ENCODE data around the gene KLHDC4. TPM values are rescaled to one million over a fixed set of nuclear protein-coding genes. Genes with fewer than 3 reads are reported as not detected.

Gene KLHDC4
- total and polyA plus RNA-seq, 2 donors from 2014 or later = 25.0 to 42.2 TPM

DNA sequence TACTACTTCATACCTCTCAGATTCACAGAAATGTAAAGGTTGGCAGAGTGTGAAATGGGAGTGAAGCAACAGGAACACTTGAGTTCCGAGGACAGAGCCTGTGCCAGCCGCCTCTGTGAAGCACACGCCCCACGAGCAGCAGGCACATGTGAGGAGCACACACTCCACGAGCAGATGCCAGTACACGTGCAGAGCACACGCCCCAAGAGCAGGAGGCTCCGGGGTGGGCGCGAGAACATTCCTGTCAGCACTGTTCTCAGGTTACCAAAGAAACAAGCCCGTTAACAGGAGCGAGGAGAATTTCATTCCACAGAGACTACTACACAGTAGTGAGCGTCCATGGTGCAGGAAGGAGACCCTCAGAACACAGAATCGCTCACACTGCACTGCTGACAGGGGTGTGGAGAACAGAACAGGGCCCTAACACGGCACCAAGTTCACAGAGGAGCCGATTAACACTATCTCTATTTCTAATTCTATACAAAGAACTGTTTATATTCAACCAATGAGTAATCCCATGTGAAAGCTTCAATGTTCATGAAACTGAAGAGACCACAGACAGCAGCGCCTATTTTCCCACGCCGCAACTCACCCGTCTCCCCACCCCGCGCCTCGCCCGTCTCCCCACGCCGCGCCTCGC is 40.1 kb downstream of the KLHDC4 start:
- TF ChIP-seq, protein P1, sequence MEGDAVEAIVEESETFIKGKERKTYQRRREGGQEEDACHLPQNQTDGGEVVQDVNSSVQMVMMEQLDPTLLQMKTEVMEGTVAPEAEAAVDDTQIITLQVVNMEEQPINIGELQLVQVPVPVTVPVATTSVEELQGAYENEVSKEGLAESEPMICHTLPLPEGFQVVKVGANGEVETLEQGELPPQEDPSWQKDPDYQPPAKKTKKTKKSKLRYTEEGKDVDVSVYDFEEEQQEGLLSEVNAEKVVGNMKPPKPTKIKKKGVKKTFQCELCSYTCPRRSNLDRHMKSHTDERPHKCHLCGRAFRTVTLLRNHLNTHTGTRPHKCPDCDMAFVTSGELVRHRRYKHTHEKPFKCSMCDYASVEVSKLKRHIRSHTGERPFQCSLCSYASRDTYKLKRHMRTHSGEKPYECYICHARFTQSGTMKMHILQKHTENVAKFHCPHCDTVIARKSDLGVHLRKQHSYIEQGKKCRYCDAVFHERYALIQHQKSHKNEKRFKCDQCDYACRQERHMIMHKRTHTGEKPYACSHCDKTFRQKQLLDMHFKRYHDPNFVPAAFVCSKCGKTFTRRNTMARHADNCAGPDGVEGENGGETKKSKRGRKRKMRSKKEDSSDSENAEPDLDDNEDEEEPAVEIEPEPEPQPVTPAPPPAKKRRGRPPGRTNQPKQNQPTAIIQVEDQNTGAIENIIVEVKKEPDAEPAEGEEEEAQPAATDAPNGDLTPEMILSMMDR (IDR thresholded peaks at IDR 0.05; ENCODE audit: borderline replicate concordance, extremely low read depth, insufficient read depth) = no peak
- H3K9me3 ChIP-seq (ENCODE audit: control insufficient read depth in 2 of 3, insufficient read depth in 1 of 3, low read length in 3 of 3) = no peaks in the 10 kb centered on the region
- intact Hi-C loops (cut with DNase I) = no loop called here
- no peak overlapping the region for H3K4me3 ChIP-seq (ENCODE audit: low read length in 3 of 3)
- peaks cover 0 to 14% (median 12%) of the 10 kb centered on the region in 3 donors for H3K36me3 ChIP-seq (ENCODE audit: control insufficient read depth in 2 of 3, insufficient read depth in 3 of 3, low read length in 3 of 3)
- DNase-seq = peak in 3 of 5 donors; percentile 47 to 68 (median 60)
- peaks cover 0 to 3% (median 0%) of the 10 kb centered on the region in 3 donors for H3K4me1 ChIP-seq (ENCODE audit: control insufficient read depth in 2 of 3, insufficient read depth in 2 of 3, low read depth in 1 of 3, low read length in 3 of 3)
- FAIRE-seq = no peak
- H3K9ac ChIP-seq (ENCODE audit: low read length in 3 of 3) = no peak overlapping the region
- H3K27me3 ChIP-seq (ENCODE audit: control insufficient read depth, insufficient read depth, low read length) = no peaks in the 10 kb centered on the region
- no peak overlapping the region for H3K27ac ChIP-seq (ENCODE audit: low read depth in 2 of 2, low read length in 2 of 2)

DNA sequence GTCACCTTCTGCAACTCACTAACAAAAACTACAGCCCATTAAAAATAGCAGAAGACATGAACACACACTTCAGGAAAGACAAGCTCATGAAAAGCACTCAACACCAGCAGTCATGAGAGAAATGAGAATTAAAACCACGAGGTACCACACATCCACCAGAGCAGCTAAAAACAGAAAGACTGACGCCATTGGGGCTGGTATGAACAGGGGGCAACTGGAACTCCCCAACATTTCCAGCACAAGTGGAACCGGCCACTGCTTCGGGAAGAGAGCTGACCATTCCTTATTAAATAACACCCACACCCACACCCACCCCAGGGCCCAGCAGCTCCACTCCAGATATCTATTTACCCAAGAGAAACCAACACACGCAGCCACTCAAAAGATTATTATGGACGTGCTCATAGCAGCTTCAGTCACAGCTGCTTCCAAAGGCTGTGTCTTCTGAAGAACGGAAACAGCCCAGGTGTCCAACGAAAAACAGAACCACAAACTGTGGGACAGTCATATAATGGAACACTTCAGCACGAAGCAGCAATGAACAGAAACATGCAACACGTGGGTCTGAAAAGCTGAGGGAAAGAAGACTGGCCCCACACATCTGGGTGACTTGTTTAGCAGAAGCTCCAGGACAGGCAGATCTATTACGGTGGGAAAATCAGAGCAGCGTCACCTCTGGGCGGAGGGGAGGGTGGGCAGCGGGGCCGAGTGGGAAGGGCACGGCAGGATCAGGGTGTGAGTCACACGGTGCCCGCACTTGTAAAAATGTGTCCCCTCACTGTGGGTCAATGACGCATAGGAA is 41.1 kb downstream of the KLHDC4 start:
- intact Hi-C loops (cut with DNase I) = no loop called here
- H3K9me3 ChIP-seq (ENCODE audit: control insufficient read depth in 2 of 3, insufficient read depth in 1 of 3, low read length in 3 of 3) = no peaks in the 10 kb centered on the region
- peaks cover 0 to 14% (median 12%) of the 10 kb centered on the region in 3 donors for H3K36me3 ChIP-seq (ENCODE audit: control insufficient read depth in 2 of 3, insufficient read depth in 3 of 3, low read length in 3 of 3)
- peaks cover 0 to 3% (median 0%) of the 10 kb centered on the region in 3 donors for H3K4me1 ChIP-seq (ENCODE audit: control insufficient read depth in 2 of 3, insufficient read depth in 2 of 3, low read depth in 1 of 3, low read length in 3 of 3)
- H3K27me3 ChIP-seq (ENCODE audit: control insufficient read depth, insufficient read depth, low read length) = no peaks in the 10 kb centered on the region
- DNase-seq (no peak), FAIRE-seq (no peak)
- H3K4me3 ChIP-seq (ENCODE audit: low read length in 3 of 3) = no peak overlapping the region
- no peak overlapping the region for H3K9ac ChIP-seq (ENCODE audit: low read length in 3 of 3)
- TF ChIP-seq, protein P1 (IDR thresholded peaks at IDR 0.05; ENCODE audit: borderline replicate concordance, extremely low read depth, insufficient read depth) = no peak
- H3K27ac ChIP-seq (ENCODE audit: low read depth in 2 of 2, low read length in 2 of 2) = no peak overlapping the region

DNA sequence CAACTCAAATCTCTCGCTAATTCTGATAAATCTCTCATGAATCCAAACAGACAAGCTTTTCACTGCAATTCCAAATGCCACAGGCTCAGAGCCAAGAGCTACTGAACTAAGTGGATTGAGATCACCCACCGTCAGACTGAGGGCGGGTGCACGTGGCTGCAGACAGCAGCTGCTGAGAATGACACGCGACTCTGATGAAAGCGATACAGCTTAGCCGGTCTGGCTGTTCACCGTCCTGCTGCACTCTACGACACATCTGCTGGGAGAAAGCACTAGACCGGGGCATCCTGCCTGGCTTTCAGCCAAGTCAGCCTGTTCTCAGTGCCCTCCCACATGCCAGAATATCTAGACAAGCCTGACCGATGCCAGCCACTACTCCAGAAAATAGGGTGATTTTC is 42.6 kb downstream of the KLHDC4 start:
- no peak overlapping the region for H3K4me3 ChIP-seq (ENCODE audit: low read length in 3 of 3)
- H3K9me3 ChIP-seq (ENCODE audit: control insufficient read depth in 2 of 3, insufficient read depth in 1 of 3, low read length in 3 of 3) = no peaks in the 10 kb centered on the region
- H3K4me1 ChIP-seq (ENCODE audit: control insufficient read depth in 2 of 3, insufficient read depth in 2 of 3, low read depth in 1 of 3, low read length in 3 of 3) = peaks cover 0 to 3% (median 0%) of the 10 kb centered on the region in 3 donors
- intact Hi-C loops (cut with DNase I) = no loop called here
- peaks cover 0 to 8% (median 5%) of the 10 kb centered on the region in 3 donors for H3K36me3 ChIP-seq (ENCODE audit: control insufficient read depth in 2 of 3, insufficient read depth in 3 of 3, low read length in 3 of 3)
- no peaks in the 10 kb centered on the region for H3K27me3 ChIP-seq (ENCODE audit: control insufficient read depth, insufficient read depth, low read length)
- FAIRE-seq (no peak), DNase-seq (peak; percentile 88 to 96 (median 94))
- TF ChIP-seq, protein P1 (IDR thresholded peaks at IDR 0.05; ENCODE audit: borderline replicate concordance, extremely low read depth, insufficient read depth) = no peak
- no peak overlapping the region for H3K9ac ChIP-seq (ENCODE audit: low read length in 3 of 3)
- no peak overlapping the region for H3K27ac ChIP-seq (ENCODE audit: low read depth in 2 of 2, low read length in 2 of 2)
